Ishikawa (cell line): ENCODE measurements around the gene PPP2R2D.

Experiments used
- CEBPB ChIP-seq: IDR thresholded peaks from 2 replicates; pipeline ENCODE4 v1.6.1; 2012
- CREB1 ChIP-seq: IDR thresholded peaks from 2 replicates; pipeline ENCODE4 v1.6.1; 2012; ENCODE audit warnings: low read depth
- EGR1 ChIP-seq: IDR thresholded peaks from 2 replicates; pipeline ENCODE4 v1.6.1; 2012
- EP300 ChIP-seq: IDR thresholded peaks from 2 replicates; pipeline ENCODE4 v1.6.1; 2012; ENCODE audit warnings: borderline replicate concordance
- FOXM1 ChIP-seq: IDR thresholded peaks from 2 replicates; pipeline ENCODE4 v1.6.1; 2012; ENCODE audit warnings: low read depth, borderline replicate concordance
- NFIC ChIP-seq: IDR thresholded peaks from 2 replicates; pipeline ENCODE4 v1.6.1; 2012
- RAD21 ChIP-seq: IDR thresholded peaks from 2 replicates; pipeline ENCODE4 v1.6.1; 2012; ENCODE audit warnings: low read depth
- REST ChIP-seq: IDR thresholded peaks from 2 replicates; pipeline ENCODE4 v1.6.1; 2012; ENCODE audit warnings: low read depth, mild to moderate bottlenecking
- TAF1 ChIP-seq: IDR thresholded peaks from 2 replicates; pipeline ENCODE4 v1.6.1; 2012; ENCODE audit warnings: low read depth, mild to moderate bottlenecking
- TCF12 ChIP-seq: IDR thresholded peaks from 2 replicates; pipeline ENCODE4 v1.6.1; 2012; ENCODE audit warnings: low read depth
- TEAD4 ChIP-seq: IDR thresholded peaks from 2 replicates; pipeline ENCODE4 v1.6.1; 2012
- USF1 ChIP-seq: IDR thresholded peaks from 2 replicates; pipeline ENCODE4 v1.6.1; 2012
- YY1 ChIP-seq: IDR thresholded peaks from 2 replicates; pipeline ENCODE4 v1.6.1; 2012; ENCODE audit warnings: low read depth
- ZBTB7A ChIP-seq: IDR thresholded peaks from 2 replicates; pipeline ENCODE4 v1.6.1; 2012; ENCODE audit warnings: low read depth
- TF ChIP-seq, protein P1 (sequence below): IDR thresholded peaks from 2 replicates; pipeline ENCODE4 v1.6.1; 2012

PPP2R2D gene

GRCh38 chr10:131889755-131890154, 11.1 kb upstream of the PPP2R2D start:
- TF ChIP-seq, protein P1, sequence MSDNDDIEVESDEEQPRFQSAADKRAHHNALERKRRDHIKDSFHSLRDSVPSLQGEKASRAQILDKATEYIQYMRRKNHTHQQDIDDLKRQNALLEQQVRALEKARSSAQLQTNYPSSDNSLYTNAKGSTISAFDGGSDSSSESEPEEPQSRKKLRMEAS, result no peak
- TF ChIP-seq TEAD4, result no peak
- TF ChIP-seq EP300, result no peak
- TF ChIP-seq TCF12, result no peak
- no peak for TF ChIP-seq FOXM1
- TF ChIP-seq RAD21, result no peak

DNA sequence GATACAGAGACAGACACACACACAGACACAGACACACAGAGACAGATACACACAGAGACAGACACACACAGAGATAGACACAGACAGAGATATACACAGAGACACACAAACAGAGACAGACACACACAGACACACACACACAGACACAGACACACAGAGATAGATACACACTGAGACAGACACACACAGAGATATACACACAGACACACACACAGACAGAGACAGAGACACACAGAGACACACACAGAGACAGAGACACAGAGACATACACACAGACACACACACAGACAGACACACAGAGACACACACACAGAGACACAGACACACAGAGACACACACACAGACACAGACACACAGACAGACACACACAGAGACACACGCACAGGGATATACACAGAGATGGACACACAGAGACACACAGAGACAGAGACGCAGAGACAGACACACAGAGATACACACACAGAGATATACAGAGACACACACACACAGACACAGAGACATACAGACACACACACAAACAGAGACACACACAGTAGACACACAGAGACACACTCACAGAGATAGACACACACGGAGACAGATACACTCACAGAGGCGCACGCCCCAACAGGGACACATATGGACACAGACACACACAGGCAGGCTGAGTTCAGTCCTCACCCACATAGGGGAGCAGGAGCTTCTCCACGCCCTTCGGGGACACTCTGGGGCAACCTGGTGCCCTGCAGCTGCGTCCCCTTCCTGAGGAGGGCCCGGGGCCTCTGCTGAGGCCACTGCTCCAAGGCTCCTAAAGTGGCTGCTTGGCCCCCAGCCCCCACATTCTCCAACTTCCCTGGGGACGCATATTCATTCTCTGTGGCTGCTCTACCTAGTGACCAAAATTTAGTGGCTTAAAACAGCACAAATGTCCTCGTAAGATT, 10.3 kb upstream of the PPP2R2D start:
- TF ChIP-seq TCF12 (no peak), CEBPB (no peak), USF1 (no peak), CREB1 (no peak), FOXM1 (no peak), NFIC (no peak), TAF1 (no peak), YY1 (no peak), ZBTB7A (no peak), EGR1 (no peak), EP300 (no peak)
- TF ChIP-seq, protein P1, result no peak

DNA sequence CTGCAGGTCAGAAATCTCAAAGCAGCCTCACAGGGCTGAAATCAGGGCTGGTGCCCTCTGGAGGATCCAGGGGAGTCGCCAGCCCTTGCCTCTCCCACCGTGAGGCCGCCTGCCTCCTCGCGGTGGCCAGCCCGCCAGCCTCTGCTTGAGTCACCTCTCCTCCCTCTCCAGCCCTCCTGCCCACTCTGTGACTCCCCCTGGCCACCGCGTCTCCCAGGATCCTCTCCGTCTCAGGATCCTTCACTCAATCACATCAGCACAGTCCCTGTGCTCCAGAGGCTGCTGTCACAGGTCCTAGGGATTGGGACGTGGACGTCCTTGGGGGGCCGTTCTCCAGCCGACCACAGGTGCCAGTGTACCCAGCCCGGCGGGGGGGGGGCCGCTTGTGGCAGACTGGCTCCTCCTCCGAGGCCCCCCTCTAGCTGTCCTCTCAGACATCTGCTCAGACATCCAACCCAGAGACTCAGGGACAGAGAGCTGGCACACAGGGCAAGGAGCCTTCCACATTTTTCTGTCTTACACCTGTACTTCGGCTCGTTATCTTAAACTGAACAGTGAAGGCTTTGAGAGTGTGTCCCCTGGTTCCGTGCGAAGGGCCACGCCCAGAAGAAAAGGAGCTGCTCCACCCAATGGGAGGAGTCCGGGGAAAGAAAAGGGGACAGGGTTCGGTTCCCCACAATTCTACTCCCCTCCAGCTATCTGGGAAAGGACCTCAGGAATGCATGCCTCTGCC, 9.4 kb upstream of the PPP2R2D start:
- TF ChIP-seq RAD21, result no peak
- TF ChIP-seq REST, result no peak
- TF ChIP-seq, protein P1, result no peak
- no peak for TF ChIP-seq TEAD4
- no peak for TF ChIP-seq EP300
- TF ChIP-seq EGR1, result no peak
- TF ChIP-seq ZBTB7A, result no peak
- TF ChIP-seq NFIC, result no peak

GRCh38 chr10:131891929-131892805, 8.6 kb upstream of the PPP2R2D start:
- TF ChIP-seq EP300 (no peak), REST (no peak), USF1 (no peak), NFIC (no peak), RAD21 (no peak), CREB1 (no peak), EGR1 (no peak), YY1 (no peak)
